HAP-1 (cell line): ENCODE results near the gene LRIG1.

Source experiments
- DNase-seq, 2 experiments: peaks; one replicate each; pipeline ENCODE4 v3.0.0-alpha.2; 2016 to 2020; ENCODE audit warnings: low spot score in 2 of 2
- H3K27me3 ChIP-seq: fragments of 250-450 bp; sonication (Bioruptor Pico); 2 replicates; pipeline ENCODE4 v1.5.1; 2020; ENCODE audit warnings: low read depth, mild to moderate bottlenecking, moderate library complexity
- H3K36me3 ChIP-seq: fragments of 250-450 bp; sonication (Bioruptor Pico); replicated peaks from 2 replicates; pipeline ENCODE4 v1.5.1; 2020; ENCODE audit warnings: mild to moderate bottlenecking
- H3K4me1 ChIP-seq: fragments of 250-450 bp; sonication (Bioruptor Pico); 2 replicates; pipeline ENCODE4 v1.5.1; 2020; ENCODE audit warnings: mild to moderate bottlenecking
- H3K4me3 ChIP-seq: fragments of 250-450 bp; sonication (Bioruptor Pico); 2 replicates; pipeline ENCODE4 v1.5.1; 2020; ENCODE audit warnings: mild to moderate bottlenecking, moderate library complexity
- H3K9me3 ChIP-seq: fragments of 250-450 bp; sonication (Bioruptor Pico); 2 replicates; pipeline ENCODE4 v1.5.1; 2020; ENCODE audit warnings: mild to moderate bottlenecking, moderate library complexity
- in situ Hi-C: fragments of 300-500 bp; cut with MboI; formaldehyde crosslinking; loops from 3 replicates; pipeline ENCODE4 v1.14.3; 2020; ENCODE audit warnings: low sequenced_read_pairs, inconsistent platforms, mixed read lengths

LRIG1 gene

DNA sequence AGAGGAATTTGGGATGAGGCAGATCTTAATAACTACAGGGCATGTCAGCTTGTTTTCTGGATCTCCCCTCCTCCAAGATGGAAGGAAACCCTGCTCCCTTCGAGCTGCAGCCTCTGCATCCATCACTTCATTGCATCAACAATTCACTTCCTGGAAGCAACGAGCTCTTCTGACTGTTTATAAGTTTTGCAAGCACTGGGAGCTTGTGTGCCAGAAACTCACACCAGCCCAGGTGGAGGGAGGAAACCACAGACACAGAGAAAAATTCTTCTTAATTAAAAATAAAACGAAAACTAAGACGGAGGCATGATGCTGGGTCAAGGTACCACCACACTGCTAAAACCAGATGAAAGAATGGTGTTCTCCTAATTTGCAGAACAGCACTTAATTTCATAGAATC is 10.6 kb downstream of the LRIG1 start:
- no peaks in the 10 kb centered on the region for H3K9me3 ChIP-seq
- H3K4me1 ChIP-seq, result peaks cover 23% of the 10 kb centered on the region
- DNase-seq, result no peak
- H3K4me3 ChIP-seq, result no peak overlapping the region
- no peaks in the 10 kb centered on the region for H3K27me3 ChIP-seq
- H3K36me3 ChIP-seq, result no peaks in the 10 kb centered on the region
- in situ Hi-C loops, result no loop called here

DNA sequence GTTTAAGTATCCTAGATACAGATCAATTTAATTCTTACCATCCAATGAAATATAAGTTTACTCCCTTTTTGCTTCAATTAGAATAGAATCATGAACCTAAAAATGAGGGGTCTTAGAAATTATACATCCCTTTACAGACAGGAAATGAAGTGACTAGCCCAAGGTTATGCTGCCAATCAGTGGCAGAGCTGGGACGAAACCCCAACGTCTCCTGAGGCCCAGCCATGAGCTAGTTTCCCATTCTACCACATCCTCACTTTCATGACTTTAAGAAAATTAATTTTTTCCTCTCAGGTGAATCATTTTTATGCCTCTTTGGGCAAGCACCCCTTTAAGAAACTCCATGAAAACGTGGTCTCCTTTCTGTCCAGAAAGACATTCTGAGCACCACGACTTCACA is 11.2 kb downstream of the LRIG1 start:
- no peaks in the 10 kb centered on the region for H3K9me3 ChIP-seq
- DNase-seq, result no peak
- in situ Hi-C loops, result no loop called here
- no peaks in the 10 kb centered on the region for H3K27me3 ChIP-seq
- H3K4me3 ChIP-seq, result no peak overlapping the region
- H3K36me3 ChIP-seq, result no peaks in the 10 kb centered on the region
- H3K4me1 ChIP-seq, result peaks cover 17% of the 10 kb centered on the region

DNA sequence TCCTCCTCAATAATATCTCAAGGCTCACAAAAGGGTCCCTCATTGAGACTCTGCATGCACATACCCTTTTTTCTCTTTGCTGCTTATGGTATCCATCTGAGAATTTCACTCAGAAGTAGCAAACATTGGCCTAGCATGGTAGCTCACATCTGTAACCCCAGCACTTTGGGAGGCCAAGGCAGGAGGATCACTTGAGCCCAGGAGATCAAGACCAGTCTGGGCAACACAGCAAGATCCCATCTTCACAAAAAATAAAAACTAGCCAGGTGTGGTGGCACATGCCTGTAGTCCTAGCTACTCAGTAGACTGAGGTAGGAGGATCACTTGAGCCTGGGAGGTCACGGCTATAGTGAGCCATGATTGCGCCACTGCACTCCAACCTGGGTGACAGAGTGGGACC is 11.7 kb downstream of the LRIG1 start:
- no peak for DNase-seq

DNA sequence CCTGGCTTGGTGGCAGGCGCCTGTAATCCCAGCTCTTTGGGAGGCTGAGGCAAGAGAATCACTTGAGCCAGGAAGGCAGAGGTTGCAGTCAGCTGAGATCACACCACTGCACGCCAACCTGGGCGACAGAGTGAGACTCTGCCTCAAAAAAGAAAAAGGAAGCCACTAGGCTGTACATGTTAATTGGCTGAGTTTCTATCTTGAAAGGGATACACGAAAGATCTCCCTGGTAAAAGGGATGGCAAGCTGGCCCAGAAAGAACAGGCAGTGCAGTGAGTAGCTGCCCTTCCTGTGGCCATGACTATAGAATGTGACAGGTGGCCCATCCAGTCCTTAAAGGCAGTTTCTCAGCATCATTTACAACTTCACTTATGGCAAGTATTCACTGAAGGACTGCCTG is 12.3 kb downstream of the LRIG1 start:
- Histone ChIP-seq H3K9me3 (no peaks in the 10 kb centered on the region), H3K36me3 (no peaks in the 10 kb centered on the region), H3K27me3 (no peaks in the 10 kb centered on the region), H3K4me1 (peaks cover 17% of the 10 kb centered on the region), H3K4me3 (no peak overlapping the region)
- DNase-seq, result no peak
- in situ Hi-C loops, result no loop called here

More for the DNA sequence above, 11.7 kb downstream of the LRIG1 start:
- Histone ChIP-seq H3K4me3 (no peak overlapping the region), H3K9me3 (no peaks in the 10 kb centered on the region), H3K4me1 (peaks cover 17% of the 10 kb centered on the region), H3K27me3 (no peaks in the 10 kb centered on the region), H3K36me3 (no peaks in the 10 kb centered on the region)
- in situ Hi-C loops, result no loop called here

DNA sequence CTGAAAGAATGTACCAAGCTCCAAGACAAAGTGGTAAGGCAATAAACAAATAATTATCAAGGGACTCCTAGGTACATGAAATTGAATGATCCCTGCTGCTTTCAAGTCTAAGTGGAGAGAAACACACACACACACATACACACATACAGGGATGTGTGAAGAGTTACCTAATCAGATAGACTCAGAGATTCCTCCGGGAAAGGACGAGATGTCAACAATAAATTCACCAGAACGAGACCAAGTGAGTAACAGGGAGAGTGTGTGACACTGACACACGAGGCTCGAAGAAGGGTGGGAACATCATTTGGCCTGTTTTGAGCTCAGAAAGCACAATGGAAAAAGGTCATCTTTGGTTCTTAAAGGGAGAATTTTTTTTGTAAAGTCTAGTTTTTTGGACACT is 13.4 kb downstream of the LRIG1 start:
- no peaks in the 10 kb centered on the region for H3K27me3 ChIP-seq
- no peak overlapping the region for H3K4me3 ChIP-seq
- no peak for DNase-seq
- H3K36me3 ChIP-seq, result no peaks in the 10 kb centered on the region
- in situ Hi-C loops, result no loop called here
- no peaks in the 10 kb centered on the region for H3K9me3 ChIP-seq
- peaks cover 15% of the 10 kb centered on the region for H3K4me1 ChIP-seq

DNA sequence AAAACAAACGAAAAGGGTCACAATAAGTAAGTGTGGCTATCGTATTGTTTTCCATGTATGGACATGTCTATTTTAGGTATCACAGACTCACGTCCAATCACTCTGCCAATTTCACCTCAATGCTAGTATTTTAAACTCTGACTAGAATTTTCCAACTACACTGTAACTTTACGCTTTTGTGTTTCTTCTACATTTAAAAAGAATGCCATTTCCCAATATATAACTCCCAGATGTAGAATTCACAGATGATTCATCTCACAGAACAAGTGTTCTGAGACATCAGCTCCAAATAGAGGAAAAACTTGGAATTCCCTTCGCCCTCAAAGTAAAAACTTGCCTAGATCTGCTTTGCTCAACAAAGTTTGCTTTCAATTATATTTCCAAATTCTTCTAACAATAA is 14.2 kb downstream of the LRIG1 start:
- DNase-seq, result no peak
- Histone ChIP-seq H3K4me1 (peaks cover 8% of the 10 kb centered on the region), H3K4me3 (no peak overlapping the region), H3K9me3 (no peaks in the 10 kb centered on the region), H3K27me3 (no peaks in the 10 kb centered on the region), H3K36me3 (no peaks in the 10 kb centered on the region)
- in situ Hi-C loops, result no loop called here

DNA sequence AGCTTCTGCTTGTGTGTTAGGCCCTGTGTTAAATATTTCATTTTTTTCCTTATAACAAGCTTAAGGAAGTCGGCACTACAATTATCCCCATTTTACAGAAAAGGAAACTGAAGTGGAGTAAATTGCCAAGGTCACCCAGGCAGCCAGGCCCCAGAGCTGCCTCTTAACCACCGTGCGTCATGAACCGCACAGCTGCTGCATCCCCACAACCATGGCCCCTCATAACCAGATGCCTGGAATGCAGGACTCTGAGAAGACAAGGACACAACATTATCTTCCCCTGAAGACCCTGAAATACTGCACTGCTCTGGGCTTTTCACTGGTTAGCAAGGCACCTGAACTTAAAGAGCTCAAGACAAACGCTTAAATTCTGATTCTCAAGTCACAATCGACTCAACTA is 14.6 kb downstream of the LRIG1 start:
- peaks cover 6% of the 10 kb centered on the region for H3K4me1 ChIP-seq
- no peaks in the 10 kb centered on the region for H3K9me3 ChIP-seq
- in situ Hi-C loops, result no loop called here
- no peak for DNase-seq
- H3K36me3 ChIP-seq, result no peaks in the 10 kb centered on the region
- H3K27me3 ChIP-seq, result no peaks in the 10 kb centered on the region
- H3K4me3 ChIP-seq, result no peak overlapping the region

DNA sequence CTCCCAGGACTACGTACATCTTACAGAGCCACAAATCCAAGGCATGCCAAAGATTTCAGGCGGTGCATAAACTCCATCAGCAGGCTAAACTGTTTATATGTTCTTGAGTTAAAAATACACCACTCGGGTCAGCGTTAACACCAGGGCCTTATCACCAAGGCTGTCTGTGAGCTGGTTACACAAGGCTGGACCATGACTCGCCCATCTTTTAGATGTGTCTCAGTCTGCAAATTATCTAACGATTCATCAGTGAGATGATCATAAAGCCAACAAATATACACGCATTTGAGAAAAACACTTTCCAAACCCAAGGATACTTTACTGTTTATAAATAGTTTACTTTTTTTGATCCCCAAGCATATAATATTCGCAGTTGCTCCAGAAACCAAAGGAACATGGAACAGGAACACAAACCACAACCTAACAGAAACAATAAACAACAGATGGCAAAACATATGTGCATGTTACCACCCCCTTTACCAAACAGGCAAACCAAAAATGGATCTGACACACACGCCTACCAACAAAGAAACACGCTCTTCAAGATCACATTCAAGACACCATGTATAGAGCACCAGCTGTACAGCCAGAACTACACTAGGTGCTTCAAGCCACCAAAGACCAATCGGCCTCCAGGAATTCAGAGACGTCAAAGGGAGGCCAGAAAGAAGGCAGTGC is 15.4 kb downstream of the LRIG1 start:
- no peak for DNase-seq
- in situ Hi-C loops, result no loop called here
- Histone ChIP-seq H3K4me3 (no peak overlapping the region), H3K4me1 (no peaks in the 10 kb centered on the region), H3K9me3 (no peaks in the 10 kb centered on the region), H3K27me3 (no peaks in the 10 kb centered on the region), H3K36me3 (no peaks in the 10 kb centered on the region)

DNA sequence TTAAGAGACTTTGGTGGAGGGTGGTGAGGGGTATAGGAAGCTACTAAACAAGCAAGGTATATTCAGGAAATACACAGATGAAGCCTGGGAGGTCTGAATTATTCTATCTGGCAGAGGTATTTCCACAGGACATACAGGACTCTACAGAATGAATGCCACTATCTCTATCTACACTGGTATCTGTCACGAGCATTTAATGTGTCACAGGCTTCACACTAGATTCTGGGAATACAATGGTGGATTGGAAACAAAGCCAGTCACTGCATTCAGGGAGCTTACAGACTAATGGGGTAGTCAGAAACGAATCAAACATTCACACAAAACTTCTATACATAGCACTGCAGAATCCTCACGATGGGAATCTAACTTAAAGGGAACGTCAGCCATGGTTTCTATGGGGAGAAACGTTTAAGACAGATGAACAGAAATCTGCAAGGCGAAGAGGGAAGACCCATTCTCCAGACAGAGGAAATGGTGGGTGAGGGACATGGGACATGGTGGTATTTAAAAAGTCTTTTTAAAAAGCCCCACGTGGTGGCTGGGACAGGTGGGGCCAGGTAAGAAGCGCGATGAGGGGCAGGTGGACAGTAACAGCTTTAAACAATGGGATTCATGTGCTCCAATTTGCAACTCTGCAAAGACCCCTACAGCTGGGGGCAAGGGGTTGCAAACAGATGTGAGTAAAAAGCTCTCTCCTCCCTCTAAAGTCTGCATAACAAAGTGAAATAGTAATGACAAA is 16.5 kb downstream of the LRIG1 start:
- in situ Hi-C loops, result no loop called here
- Histone ChIP-seq H3K27me3 (no peaks in the 10 kb centered on the region), H3K4me1 (peaks cover 1% of the 10 kb centered on the region), H3K36me3 (no peaks in the 10 kb centered on the region), H3K9me3 (0 out of 2 replicates have a peak, but pooled peaks cover 4% of the 10 kb centered on the region), H3K4me3 (no peak overlapping the region)
- DNase-seq, result no peak

DNA sequence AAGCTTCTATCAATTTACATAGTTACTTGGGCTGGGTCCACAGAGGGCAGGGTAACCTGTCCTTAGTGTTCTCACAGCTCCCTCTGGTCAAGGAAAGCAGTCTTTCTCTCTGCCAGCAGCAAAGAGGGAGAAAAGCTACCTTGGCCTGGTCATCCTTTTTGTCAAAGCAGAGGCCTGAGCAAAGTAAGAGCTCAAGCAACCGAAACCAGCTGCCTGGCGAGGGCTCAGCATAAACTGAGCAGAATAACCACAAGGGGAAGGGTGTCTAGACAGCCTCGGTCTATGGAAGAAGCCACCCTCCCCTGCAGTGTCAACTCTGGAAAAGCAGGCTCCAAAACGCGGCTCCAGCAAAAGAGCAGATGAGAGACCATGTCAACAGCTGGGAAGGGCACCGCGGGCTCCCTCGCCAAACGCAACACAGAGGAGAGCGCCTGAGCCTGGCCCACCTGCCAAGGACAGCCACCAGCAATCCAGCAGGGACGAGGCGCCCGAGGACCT is 17.4 kb downstream of the LRIG1 start:
- peaks cover 9% of the 10 kb centered on the region for H3K4me1 ChIP-seq
- H3K36me3 ChIP-seq, result no peaks in the 10 kb centered on the region
- 0 out of 2 replicates have a peak, but pooled peaks cover 4% of the 10 kb centered on the region for H3K9me3 ChIP-seq
- no peak overlapping the region for H3K4me3 ChIP-seq
- in situ Hi-C loops, result no loop called here
- no peaks in the 10 kb centered on the region for H3K27me3 ChIP-seq
- DNase-seq, result no peak

DNA sequence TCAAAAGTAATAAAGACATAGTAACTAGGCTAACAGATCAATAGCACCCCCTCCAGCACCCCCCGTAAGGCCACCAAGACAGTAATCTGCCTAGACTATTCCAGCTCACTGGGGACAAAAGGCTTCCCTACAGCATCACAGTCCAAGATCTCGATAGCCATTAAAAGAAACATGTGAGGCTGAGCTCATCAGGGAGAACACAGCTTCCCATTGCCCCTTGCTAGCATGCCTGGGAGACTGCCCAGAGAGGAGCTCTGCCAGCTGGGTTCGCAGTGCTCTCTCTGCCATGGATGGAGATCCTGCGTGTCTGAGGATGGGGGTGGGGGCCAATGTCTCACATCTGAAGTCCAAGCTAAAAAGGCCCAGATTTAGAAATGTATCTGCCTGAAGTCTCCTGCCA is 17.8 kb downstream of the LRIG1 start:
- Histone ChIP-seq H3K4me1 (peaks cover 9% of the 10 kb centered on the region), H3K27me3 (no peaks in the 10 kb centered on the region), H3K9me3 (0 out of 2 replicates have a peak, but pooled peaks cover 4% of the 10 kb centered on the region), H3K4me3 (no peak overlapping the region), H3K36me3 (no peaks in the 10 kb centered on the region)
- in situ Hi-C loops, result no loop called here
- no peak for DNase-seq

DNA sequence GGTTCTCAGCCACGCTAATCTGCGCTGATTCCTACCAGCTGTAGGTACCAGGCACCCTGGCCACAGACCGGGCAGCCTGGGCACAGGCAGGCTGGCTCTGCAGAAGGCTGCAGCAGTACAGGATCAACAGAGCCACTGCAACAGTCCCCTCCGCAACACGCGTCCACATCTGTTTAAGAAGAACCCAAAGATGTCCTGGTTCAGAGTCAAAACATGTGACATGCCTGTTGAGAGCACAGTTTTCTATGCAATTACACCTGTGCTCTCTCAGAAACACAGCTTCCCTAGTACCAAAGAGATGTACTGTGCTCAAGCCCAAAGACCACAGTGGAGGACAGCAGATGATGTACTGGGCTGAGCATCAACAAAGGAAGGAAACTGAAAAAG is 18.8 kb downstream of the LRIG1 start:
- DNase-seq, result no peak
- H3K27me3 ChIP-seq, result no peaks in the 10 kb centered on the region
- H3K4me1 ChIP-seq, result peaks cover 9% of the 10 kb centered on the region
- H3K4me3 ChIP-seq, result no peak overlapping the region
- in situ Hi-C loops, result no loop called here
- H3K9me3 ChIP-seq, result 0 out of 2 replicates have a peak, but pooled peaks cover 4% of the 10 kb centered on the region
- no peaks in the 10 kb centered on the region for H3K36me3 ChIP-seq

DNA sequence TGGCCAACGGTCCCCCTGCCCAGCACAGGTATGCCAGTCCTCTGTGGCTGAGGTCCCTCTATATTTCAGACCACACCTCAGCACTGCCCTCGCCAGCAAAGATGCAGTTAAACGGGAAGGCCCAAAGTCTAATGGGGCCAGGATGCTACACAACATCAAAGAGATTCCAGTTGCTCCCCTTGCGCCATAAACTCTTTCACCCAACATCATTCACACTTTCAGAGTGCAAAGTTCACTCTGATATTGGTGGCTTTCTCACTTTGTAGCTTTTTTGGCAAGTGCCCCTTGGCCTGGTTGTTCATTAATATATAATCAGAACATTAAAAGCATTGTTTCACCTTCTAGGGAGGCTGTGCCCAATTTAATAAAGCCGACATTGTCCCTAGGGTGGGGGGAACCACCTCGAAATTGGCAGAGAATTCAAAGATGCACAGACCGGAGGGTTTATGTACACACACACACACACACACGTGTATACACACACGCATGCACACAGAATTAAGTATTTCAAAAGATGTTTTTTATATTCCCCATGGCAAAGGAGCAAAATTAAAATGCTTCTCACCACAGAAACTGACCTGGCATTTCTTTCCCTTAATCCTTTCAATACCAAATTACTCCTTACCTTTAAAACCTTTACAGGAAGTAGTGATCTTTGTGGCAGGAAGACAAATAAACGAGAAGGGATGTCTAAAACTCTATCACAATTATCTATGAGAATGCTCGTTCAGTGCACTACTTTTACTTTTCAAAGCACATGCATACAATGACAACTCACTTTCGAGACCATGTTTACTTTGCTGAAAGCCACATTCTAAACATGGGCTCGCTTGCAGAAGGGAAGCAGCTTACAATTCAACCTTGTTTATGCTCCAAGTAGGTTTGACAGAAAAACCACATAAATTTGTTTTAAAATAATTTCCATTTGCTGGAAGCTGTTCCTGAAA is 19.5 kb downstream of the LRIG1 start:
- H3K27me3 ChIP-seq, result no peaks in the 10 kb centered on the region
- no peaks in the 10 kb centered on the region for H3K36me3 ChIP-seq
- in situ Hi-C loops, result no loop called here
- peaks cover 9% of the 10 kb centered on the region for H3K4me1 ChIP-seq
- DNase-seq, result no peak
- no peak overlapping the region for H3K4me3 ChIP-seq
- 0 out of 2 replicates have a peak, but pooled peaks cover 4% of the 10 kb centered on the region for H3K9me3 ChIP-seq
